ENCODE measurements around the gene PTF1A. TPM values are rescaled to one million over a fixed set of nuclear protein-coding genes. Genes with fewer than 3 reads are reported as not detected.

The PTF1A gene
- total and polyA plus RNA-seq, 2 donors = not detected

DNA sequence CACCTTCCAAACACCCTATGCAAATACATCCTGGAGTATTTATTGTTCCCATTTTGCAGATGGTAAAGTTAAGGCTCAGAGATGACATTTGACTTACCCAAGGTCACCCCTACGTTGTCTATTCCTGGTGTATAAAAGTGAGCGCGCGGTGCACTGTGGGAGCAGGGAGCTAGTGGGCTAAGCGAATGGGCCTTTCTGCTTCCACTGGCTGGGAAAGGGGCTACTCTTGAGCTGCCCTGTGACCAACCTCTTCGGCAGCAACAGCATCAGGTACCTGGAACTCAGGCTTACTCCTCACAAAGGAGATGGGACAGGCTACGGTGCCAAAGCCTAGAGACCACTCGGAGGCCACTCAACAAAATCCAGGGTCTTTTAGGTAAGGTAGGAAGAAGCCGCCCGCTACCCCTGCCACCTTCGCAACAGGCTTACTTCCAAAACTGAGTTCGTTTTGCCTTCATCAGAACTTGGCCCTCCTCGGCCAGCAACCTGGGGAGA, 2.4 kb downstream of the PTF1A start:
- peaks cover 2% of the 10 kb centered on the region for H3K4me1 ChIP-seq (ENCODE audit: insufficient read depth)
- 9% methylated on average over 13 of the region's 13 CpGs for WGBS
- H3K36me3 ChIP-seq (ENCODE audit: insufficient read depth) = no peaks in the 10 kb centered on the region
- no peak for DNase-seq (ENCODE audit: extremely low spot score)
- H3K27ac ChIP-seq (ENCODE audit: low read depth) = no peak overlapping the region
- H3K4me3 ChIP-seq (ENCODE audit: low read depth, low read length) = no peak overlapping the region

DNA sequence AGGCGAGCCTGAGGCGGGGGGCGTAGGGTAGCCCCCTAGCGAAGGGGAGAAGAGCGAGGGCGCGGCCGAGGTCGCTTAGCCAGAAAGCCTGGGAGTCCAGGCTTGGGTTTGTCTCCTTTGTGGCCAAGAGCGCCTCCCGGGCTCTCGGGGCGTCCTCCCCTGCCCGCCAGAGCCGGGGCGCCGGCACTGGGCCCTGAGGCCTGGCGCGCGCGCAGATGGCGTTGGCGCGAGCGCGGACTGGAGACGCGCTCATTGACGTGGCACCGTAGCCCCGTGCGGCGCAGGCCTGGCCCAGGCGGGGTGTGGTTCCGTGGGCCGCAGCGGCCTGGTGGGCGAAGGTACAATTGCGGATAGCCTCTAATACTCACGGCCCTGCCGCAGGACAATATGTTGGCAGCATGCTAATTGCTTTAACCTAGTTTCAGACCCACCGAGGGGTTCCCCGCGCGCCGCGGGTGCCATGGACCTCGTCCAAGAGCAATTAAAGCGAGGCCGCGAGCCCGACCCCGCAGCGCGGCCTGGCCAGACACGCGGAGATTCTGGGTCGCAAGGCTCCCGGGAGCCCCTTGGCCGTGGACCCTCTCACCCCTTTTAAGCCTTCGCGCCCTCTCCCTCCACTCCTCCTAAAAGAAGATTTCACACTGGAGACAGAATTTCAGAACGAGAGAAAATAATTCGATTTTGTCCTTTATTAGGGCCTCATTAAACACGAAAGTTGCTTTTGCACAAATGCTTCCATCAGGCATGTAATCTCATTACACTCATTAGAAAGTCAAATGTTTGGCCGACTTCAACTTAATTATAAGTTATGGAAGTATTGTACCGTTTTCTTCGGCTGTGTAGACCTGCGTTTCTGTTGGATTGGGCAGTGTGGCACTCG, 3.1 kb downstream of the PTF1A start:
- Histone ChIP-seq H3K36me3 (ENCODE audit: insufficient read depth) (no peaks in the 10 kb centered on the region), H3K4me3 (ENCODE audit: low read depth, low read length) (no peak overlapping the region), H3K27ac (ENCODE audit: low read depth) (no peak overlapping the region), H3K4me1 (ENCODE audit: insufficient read depth) (peaks cover 2% of the 10 kb centered on the region)
- DNase-seq (ENCODE audit: extremely low spot score) = no peak
- 3% methylated on average over 70 of the region's 70 CpGs for WGBS

GRCh38 chr10:23195846-23196600, 3.9 kb downstream of the PTF1A start:
- Histone ChIP-seq H3K4me1 (ENCODE audit: insufficient read depth) (peaks cover 2% of the 10 kb centered on the region), H3K36me3 (ENCODE audit: insufficient read depth) (no peaks in the 10 kb centered on the region), H3K4me3 (ENCODE audit: low read depth, low read length) (no peak overlapping the region), H3K27ac (ENCODE audit: low read depth) (no peak overlapping the region)
- no peak for DNase-seq (ENCODE audit: extremely low spot score)
- WGBS = 5% methylated on average over 13 of the region's 13 CpGs

DNA sequence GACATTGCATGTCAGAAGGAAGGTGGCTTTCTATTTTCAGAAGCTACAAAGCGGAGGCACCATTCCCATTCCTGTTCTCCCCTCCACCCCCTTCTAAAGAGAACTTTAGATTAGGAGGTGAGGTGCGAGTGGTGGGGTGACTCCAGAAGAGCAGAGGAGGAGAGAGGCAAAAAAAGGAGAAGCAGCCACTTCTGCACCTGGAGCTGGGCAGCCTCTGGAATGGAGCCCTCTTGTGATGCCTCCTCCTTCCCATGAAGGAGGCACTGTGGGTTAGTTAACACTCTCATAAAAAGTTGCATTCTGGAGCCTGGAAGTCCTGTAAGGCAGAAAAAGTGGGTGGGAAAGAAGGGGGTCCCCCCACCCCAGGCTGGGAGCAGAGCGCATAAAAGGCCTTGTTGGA, 4.8 kb downstream of the PTF1A start:
- no peaks in the 10 kb centered on the region for H3K36me3 ChIP-seq (ENCODE audit: insufficient read depth)
- DNase-seq (ENCODE audit: extremely low spot score) = no peak
- WGBS = 6% methylated on average over 3 of the region's 3 CpGs
- H3K27ac ChIP-seq (ENCODE audit: low read depth) = no peak overlapping the region
- H3K4me1 ChIP-seq (ENCODE audit: insufficient read depth) = peaks cover 2% of the 10 kb centered on the region
- no peak overlapping the region for H3K4me3 ChIP-seq (ENCODE audit: low read depth, low read length)

- no peak for DNase-seq (ENCODE audit: extremely low spot score)
- no peak overlapping the region for H3K4me3 ChIP-seq (ENCODE audit: low read depth, low read length)
These were observed 5.3 kb downstream of the PTF1A start for GRCh38 chr10:23197416-23197861.

DNA sequence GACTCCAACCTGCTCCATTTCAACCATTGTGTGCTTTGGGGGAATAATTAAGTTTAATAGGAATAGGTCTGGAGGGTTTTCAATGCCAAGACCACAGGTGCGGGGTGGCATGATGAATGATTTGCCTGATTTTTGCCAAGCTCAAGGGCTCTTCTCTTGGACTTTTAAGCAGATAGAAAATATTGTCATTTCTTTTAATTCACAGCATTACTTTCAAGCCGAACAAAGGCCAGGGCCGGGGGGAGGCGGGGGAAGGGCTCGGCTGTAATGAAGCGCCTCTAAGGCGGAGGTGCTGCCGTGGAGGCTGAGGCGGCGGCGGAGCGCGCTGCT, 6.5 kb downstream of the PTF1A start:
- H3K27ac ChIP-seq (ENCODE audit: low read depth) = no peak overlapping the region
- 1% methylated on average over 13 of the region's 13 CpGs for WGBS
- H3K4me1 ChIP-seq (ENCODE audit: insufficient read depth) = peaks cover 2% of the 10 kb centered on the region
- DNase-seq (ENCODE audit: extremely low spot score) = no peak
- no peaks in the 10 kb centered on the region for H3K36me3 ChIP-seq (ENCODE audit: insufficient read depth)
- no peak overlapping the region for H3K4me3 ChIP-seq (ENCODE audit: low read depth, low read length)

More at GRCh38 chr10:23197416-23197861, 5.3 kb downstream of the PTF1A start:
- Histone ChIP-seq H3K27ac (ENCODE audit: low read depth) (no peak overlapping the region), H3K36me3 (ENCODE audit: insufficient read depth) (no peaks in the 10 kb centered on the region), H3K4me1 (ENCODE audit: insufficient read depth) (peaks cover 2% of the 10 kb centered on the region)
- 1% methylated on average over 12 of the region's 12 CpGs for WGBS

DNA sequence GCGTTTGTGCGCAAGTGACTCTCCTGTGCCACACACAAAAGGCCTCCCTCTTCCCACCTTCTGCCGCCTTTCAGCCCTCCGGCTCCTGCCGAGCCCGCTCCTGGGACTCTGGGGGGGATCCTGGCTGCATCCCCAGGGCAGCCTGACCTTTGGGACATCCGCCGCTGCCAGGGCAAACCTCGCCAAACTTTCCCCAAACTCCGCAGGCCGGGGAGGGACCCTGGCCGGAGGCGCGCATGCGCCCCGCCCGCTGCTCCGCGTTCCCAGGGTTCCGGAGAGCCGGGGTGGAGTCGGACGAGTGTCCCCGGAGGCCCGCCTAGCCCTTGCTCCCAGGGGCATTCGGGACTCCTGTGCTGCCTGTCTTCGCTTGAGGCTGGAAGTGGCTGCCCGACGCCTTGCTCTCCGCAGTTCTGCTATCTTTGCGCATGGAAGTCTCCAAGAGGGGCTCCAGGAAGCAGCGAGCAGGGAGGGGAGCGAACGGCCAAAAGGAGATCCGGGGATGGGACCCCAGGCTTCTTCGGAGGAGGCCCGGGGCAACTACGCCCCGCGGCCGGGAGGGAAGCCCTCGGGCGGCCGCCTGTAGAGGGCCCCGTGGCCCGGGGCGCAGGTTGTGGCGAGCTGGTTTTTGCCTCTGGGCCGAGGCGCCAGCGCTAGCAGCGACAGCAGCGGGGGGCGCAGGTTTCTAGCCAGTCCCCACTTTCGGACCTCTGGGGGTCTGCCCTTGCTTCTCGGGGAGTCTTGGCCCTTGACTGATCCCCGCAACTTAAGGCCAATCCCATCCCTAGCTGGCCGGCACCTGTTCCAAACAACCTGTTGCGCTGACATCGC, 7.0 kb downstream of the PTF1A start:
- Histone ChIP-seq H3K4me1 (ENCODE audit: insufficient read depth) (peaks cover 2% of the 10 kb centered on the region), H3K4me3 (ENCODE audit: low read depth, low read length) (no peak overlapping the region), H3K36me3 (ENCODE audit: insufficient read depth) (no peaks in the 10 kb centered on the region), H3K27ac (ENCODE audit: low read depth) (no peak overlapping the region)
- under 1% methylated on average over 60 of the region's 60 CpGs for WGBS
- DNase-seq (ENCODE audit: extremely low spot score) = no peak

DNA sequence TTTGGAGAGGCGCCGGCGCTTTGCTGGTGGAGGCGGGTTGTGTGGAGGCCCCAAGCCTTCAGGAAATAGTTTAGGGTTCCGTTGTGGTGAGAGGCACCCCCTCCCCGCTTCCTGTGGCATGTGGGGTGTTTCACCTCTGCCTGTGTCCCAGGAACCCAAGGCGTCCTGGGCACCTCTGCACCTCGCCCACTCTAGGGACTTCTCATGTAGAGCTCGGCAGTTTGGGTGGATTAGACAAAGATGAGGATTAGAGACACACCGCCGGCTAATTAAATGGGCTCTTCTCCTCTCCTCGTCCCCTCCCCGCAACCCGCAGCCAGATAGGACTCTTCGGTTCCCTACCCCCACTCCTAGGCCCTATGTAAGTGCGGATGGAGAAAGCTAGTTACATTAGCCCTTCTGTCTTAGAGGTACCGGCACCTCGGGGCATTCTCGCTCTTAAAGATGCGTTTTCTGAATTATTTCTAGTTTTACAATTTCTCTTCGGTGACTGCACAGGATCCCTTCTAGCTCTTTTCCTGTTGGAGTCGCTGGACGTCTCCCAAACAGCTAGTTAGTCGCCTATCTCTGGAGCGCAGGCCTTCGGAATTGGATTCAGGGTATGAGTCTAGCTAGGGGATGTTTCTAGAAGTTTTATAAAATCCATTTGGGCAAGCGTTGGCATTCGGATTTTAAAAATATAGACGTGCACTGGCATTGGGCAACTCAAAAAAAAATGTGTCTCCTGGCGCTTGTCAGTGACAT, 7.8 kb downstream of the PTF1A start:
- WGBS = 1% methylated on average over 30 of the region's 30 CpGs
- no peak overlapping the region for H3K4me3 ChIP-seq (ENCODE audit: low read depth, low read length)
- peaks cover 2% of the 10 kb centered on the region for H3K4me1 ChIP-seq (ENCODE audit: insufficient read depth)
- no peak overlapping the region for H3K27ac ChIP-seq (ENCODE audit: low read depth)
- H3K36me3 ChIP-seq (ENCODE audit: insufficient read depth) = no peaks in the 10 kb centered on the region
- DNase-seq (ENCODE audit: extremely low spot score) = no peak

DNA sequence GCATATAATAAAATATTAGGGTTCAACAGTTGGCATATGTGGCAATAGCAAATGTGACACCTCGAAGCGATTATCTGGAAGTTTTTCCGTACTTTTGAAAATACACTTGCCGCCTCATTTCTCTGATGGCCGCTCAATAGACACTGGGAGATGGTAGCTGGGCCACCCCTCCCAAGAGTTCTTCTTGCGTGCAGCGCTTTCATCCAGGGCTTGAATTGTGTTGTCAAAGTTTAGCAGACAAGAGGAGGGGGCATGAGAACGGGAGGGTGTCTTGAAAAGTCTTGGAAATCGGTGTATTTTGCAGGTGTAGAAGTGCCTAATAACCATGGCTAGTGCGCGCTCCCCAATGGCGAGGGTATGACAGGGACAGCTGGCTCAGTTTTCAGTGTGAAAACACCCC, 8.5 kb downstream of the PTF1A start:
- DNase-seq (ENCODE audit: extremely low spot score) = no peak

DNA sequence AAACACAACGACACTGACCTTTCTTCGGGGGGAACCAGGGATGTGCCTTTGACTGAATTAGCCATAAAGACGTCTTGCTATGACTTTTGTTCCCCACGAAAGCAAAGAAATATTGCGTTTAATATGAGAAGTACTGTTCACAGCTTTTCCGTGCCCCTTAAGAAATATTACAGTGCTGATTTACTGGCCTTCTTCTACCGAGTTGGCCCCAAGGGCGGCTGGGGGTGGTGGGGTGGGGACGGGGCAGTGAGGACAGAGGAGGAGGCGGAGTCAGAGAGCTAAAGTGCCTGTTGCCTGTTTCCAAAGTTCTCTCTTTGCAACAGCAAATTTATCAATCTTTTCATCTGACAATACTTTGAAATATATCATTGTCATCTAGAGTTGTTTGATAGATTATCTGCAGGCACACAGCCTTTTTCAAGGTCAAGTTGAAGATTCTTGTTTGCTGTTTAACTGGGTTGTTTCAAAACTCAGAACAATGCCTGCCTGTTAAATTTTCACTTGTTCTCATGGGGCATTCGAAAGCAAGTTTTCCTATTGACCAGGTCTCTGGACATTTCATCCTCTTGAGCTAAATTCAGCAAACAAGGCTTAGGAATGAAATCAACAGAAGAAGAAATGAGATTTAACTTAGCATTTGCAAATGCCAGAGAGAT, 9.0 kb downstream of the PTF1A start:
- DNase-seq (ENCODE audit: extremely low spot score) = no peak
- WGBS = 3% methylated on average over 11 of the region's 11 CpGs
- H3K27ac ChIP-seq (ENCODE audit: low read depth) = no peak overlapping the region
- H3K36me3 ChIP-seq (ENCODE audit: insufficient read depth) = no peaks in the 10 kb centered on the region
- no peak overlapping the region for H3K4me3 ChIP-seq (ENCODE audit: low read depth, low read length)
- no peaks in the 10 kb centered on the region for H3K4me1 ChIP-seq (ENCODE audit: insufficient read depth)

More for the DNA sequence above, 8.5 kb downstream of the PTF1A start:
- Histone ChIP-seq H3K36me3 (ENCODE audit: insufficient read depth) (no peaks in the 10 kb centered on the region), H3K4me3 (ENCODE audit: low read depth, low read length) (no peak overlapping the region), H3K4me1 (ENCODE audit: insufficient read depth) (no peaks in the 10 kb centered on the region), H3K27ac (ENCODE audit: low read depth) (no peak overlapping the region)
- WGBS = 4% methylated on average over 12 of the region's 12 CpGs

GRCh38 chr10:23201837-23202236, 9.7 kb downstream of the PTF1A start:
- WGBS = 8% methylated on average over 4 of the region's 4 CpGs

DNA sequence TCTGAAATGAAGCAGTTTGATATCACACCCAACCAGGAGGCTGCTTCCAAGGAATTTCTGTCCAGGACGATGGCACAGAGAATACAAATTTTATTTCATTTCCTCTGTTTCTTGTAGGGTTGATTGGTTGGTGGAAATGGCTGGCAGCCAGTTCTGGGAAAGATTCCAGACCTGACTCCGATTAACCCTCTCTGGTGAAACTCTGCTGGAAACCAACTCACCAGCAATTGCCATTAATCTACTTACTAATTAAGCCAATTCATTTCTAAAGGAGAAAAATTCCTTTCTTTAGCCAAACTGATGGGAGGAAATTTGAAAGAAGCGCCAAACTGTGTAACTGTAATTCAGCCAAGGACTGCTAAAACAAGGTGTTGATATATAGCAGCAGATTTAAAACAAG, 10.7 kb downstream of the PTF1A start:
- H3K27ac ChIP-seq (ENCODE audit: low read depth) = no peak overlapping the region
- 2% methylated on average over 3 of the region's 3 CpGs for WGBS
- no peak overlapping the region for H3K4me3 ChIP-seq (ENCODE audit: low read depth, low read length)
- no peaks in the 10 kb centered on the region for H3K4me1 ChIP-seq (ENCODE audit: insufficient read depth)
- DNase-seq (ENCODE audit: extremely low spot score) = no peak
- H3K36me3 ChIP-seq (ENCODE audit: insufficient read depth) = no peaks in the 10 kb centered on the region

More at GRCh38 chr10:23201837-23202236, 9.7 kb downstream of the PTF1A start:
- Histone ChIP-seq H3K36me3 (ENCODE audit: insufficient read depth) (no peaks in the 10 kb centered on the region), H3K4me3 (ENCODE audit: low read depth, low read length) (no peak overlapping the region), H3K27ac (ENCODE audit: low read depth) (no peak overlapping the region), H3K4me1 (ENCODE audit: insufficient read depth) (no peaks in the 10 kb centered on the region)
- DNase-seq (ENCODE audit: extremely low spot score) = no peak

All from urinary bladder (tissue), 4 donors.